GM10266 (cell line): ENCODE data around the gene EPHA5.

Experiments used
- DNase-seq: peaks from one replicate; pipeline ENCODE4 v3.0.0; 2012; ENCODE audit errors: extremely low spot score
- TF ChIP-seq, protein P1 (sequence below): IDR thresholded peaks from 2 replicates; pipeline ENCODE4 v1.5.1; 2012; ENCODE audit warnings: mild to moderate bottlenecking, low read depth; ENCODE audit not compliant: control insufficient read depth, insufficient read depth; ENCODE audit errors: missing control alignments

The EPHA5 gene

DNA sequence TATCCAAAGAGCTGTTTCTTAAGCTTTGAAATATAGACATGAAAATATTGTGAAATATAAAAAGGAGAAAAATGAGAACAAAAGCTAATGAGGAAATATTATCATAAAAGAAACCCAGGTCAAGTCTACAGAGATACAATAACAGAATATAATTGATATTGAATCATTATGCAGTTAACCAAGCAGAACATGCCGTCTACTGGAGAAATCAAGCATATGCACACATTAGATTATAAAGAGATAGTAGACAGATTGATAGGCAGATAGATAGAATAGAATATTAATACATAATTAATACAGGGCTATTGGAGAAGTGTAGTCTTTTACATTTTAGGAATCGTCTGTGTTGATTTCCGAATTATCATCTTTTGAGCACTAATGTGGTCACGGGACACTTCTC lies 208.5 kb downstream of the EPHA5 start:
- no peak for DNase-seq
- TF ChIP-seq, protein P1, sequence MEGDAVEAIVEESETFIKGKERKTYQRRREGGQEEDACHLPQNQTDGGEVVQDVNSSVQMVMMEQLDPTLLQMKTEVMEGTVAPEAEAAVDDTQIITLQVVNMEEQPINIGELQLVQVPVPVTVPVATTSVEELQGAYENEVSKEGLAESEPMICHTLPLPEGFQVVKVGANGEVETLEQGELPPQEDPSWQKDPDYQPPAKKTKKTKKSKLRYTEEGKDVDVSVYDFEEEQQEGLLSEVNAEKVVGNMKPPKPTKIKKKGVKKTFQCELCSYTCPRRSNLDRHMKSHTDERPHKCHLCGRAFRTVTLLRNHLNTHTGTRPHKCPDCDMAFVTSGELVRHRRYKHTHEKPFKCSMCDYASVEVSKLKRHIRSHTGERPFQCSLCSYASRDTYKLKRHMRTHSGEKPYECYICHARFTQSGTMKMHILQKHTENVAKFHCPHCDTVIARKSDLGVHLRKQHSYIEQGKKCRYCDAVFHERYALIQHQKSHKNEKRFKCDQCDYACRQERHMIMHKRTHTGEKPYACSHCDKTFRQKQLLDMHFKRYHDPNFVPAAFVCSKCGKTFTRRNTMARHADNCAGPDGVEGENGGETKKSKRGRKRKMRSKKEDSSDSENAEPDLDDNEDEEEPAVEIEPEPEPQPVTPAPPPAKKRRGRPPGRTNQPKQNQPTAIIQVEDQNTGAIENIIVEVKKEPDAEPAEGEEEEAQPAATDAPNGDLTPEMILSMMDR: no peak

- TF ChIP-seq, protein P1: no peak
- no peak for DNase-seq
These were observed 213.3 kb downstream of the EPHA5 start for GRCh38 chr4:65457011-65457410.

- DNase-seq: no peak
- TF ChIP-seq, protein P1: no peak
These were observed 213.7 kb downstream of the EPHA5 start for GRCh38 chr4:65456579-65456978.

DNA sequence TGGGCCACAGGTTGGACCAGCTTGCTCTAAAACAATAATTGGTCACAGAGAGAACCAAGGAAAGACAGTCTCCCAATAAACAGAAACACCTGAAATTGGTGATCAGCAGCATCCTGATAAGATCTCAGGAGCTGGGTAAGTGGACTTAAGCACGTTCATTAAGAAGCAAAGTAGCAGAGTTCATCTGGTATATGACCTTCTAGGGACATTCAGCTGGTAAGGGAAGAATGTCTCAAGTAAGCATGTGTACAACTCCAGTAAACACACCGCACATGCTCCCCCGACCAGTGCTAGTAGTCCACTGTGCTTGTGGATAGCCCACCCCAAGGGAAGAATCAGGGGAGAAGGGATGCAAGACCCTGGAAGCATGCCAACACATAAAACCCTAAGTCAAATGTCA lies 216.9 kb downstream of the EPHA5 start:
- TF ChIP-seq, protein P1: no peak
- DNase-seq: no peak

DNA sequence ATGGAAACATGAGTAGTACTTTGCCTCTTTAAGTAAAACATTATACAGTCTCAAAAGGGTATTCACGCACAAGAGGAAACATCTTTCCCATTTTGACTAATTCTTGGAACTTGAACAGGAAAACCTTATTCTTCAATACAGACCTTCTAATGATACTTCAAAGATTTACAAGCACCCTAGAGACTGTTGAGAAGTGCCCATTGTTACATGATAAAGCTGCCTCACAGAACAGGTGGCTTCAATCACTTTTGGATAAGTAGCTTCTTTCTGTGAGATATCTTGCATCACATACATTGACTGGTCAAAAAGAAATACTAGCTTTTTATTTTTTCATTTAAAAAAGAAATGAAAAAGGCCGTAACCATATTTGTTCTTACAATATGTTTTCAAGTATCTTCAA lies 219.4 kb downstream of the EPHA5 start:
- DNase-seq: no peak
- TF ChIP-seq, protein P1: no peak

- TF ChIP-seq, protein P1: no peak
- DNase-seq: no peak
These were observed 233.2 kb downstream of the EPHA5 start for GRCh38 chr4:65437102-65437501.

DNA sequence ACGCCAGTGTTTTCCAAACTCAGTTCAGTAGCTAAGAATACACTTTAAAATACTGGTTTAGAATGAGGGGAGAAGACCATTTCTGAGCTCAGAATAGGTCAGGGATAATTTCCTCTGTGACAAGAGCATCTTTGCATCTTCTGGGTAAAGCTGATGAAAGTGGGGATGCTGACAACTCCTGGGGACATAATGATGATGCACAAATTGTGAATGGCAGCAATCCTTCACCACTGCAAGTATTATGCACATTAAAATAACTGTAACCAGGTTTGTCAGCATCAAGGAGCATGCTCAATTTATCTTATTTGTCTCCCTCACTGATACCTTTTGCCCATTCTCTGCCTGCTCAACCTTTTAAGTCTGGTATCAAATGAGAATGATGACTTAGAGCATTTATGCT lies 248.2 kb downstream of the EPHA5 start:
- TF ChIP-seq, protein P1: no peak
- no peak for DNase-seq

- TF ChIP-seq, protein P1: no peak
- DNase-seq: no peak
These were observed 250.3 kb downstream of the EPHA5 start for GRCh38 chr4:65420036-65420435.
